GM10248 (cell line): ENCODE results near the gene FNDC3B.
A peak's percentile ranks its signal among the peaks of the same experiment; 100 is the strongest.
"Not testable (repeated sequence)": the region's sequence is repeated elsewhere in the genome, so short reads cannot be mapped to it uniquely, and the experiment has no call there.

Experiments
- CTCF ChIA-PET: fragments of 300-600 bp; sonication (Branson Sonifier 250); formaldehyde crosslinking; extraction: SDS; loops from one replicate; lab custom pipeline; 2021; ENCODE audit warnings: antibody characterized with exemption; lab: Yijun Ruan, JAX
- POLR2A ChIA-PET: fragments of 350-650 bp; sonication (Branson Sonifier 250); formaldehyde crosslinking; extraction: SDS; loops from one replicate; lab custom pipeline; 2020; ENCODE audit warnings: antibody characterized with exemption; lab: Yijun Ruan, JAX
- DNase-seq: peaks from one replicate; pipeline ENCODE4 v3.0.0; 2012; ENCODE audit errors: extremely low spot score
- TF ChIP-seq, protein P1 (sequence below): IDR thresholded peaks from 2 replicates; pipeline ENCODE4 v1.5.1; 2012; ENCODE audit warnings: mild to moderate bottlenecking, low read depth; ENCODE audit errors: extremely low read depth, missing control alignments, control extremely low read depth

FNDC3B gene

GRCh38 chr3:172039436-172040077 is at the start of gene FNDC3B:
TSS of gene FNDC3B (plus strand) at chr3:172039578. CDS start at chr3:172112480, 72,902 bp downstream.
- TF ChIP-seq, protein P1, sequence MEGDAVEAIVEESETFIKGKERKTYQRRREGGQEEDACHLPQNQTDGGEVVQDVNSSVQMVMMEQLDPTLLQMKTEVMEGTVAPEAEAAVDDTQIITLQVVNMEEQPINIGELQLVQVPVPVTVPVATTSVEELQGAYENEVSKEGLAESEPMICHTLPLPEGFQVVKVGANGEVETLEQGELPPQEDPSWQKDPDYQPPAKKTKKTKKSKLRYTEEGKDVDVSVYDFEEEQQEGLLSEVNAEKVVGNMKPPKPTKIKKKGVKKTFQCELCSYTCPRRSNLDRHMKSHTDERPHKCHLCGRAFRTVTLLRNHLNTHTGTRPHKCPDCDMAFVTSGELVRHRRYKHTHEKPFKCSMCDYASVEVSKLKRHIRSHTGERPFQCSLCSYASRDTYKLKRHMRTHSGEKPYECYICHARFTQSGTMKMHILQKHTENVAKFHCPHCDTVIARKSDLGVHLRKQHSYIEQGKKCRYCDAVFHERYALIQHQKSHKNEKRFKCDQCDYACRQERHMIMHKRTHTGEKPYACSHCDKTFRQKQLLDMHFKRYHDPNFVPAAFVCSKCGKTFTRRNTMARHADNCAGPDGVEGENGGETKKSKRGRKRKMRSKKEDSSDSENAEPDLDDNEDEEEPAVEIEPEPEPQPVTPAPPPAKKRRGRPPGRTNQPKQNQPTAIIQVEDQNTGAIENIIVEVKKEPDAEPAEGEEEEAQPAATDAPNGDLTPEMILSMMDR = no peak
- peak; percentile 88 for DNase-seq
- POLR2A ChIA-PET = interaction anchor here (0.6 to 1.1 kb wide), 4 partner anchors 14 to 68 kb away, joined by 3 to 11 read pairs (median 5); no protein-coding TSS in a partner anchor
- CTCF ChIA-PET = interaction anchor here (1.1 to 2.1 kb wide), 3 partner anchors 11 to 293 kb away, joined by 3 to 10 read pairs (median 5); no protein-coding TSS in a partner anchor

DNA sequence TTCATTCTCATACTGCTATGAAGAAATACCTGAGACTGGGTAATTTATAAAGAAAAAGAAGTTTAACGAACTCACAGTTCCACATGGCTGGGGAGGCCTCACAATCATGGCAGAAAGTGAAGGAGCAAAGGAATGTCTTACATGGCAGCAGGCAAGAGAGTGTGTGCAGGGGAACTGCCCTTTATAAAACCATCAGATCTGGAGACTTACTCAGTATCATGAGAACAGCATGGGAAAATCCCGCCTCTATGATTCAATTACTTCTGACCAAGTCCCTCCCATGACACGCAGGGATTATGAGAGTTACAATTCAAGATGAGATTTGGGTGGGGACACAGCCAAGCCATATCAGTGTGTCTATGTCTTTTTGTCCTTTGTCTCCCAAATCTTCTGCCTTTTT is 49.1 kb upstream of the FNDC3B start:
- CTCF ChIA-PET = interaction anchor here (1.6 kb wide), 1 partner anchor 17 kb away, joined by 5 read pairs; no protein-coding TSS in a partner anchor
- POLR2A ChIA-PET, DNase-seq: not testable (repeated sequence)

DNA sequence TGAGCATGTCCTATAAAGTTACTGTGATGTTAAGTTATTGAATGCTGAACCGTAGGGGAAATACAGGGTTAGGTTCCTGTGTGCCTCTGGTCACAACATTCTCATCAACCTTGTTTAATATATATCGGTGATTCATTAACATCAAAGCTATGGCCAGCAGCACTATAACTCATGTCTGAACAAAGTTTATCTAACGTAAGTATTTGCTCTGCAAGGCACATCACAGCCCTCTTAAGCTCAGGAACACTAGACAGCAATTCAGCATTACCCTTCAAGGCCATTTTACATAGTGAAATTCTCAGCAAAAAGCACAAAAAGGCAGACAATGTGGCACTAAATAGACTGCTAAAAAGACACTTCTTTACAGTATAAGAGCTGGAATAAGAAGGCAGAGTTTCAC is 48.2 kb upstream of the FNDC3B start:
- CTCF ChIA-PET = interaction anchor here (1.0 to 1.6 kb wide), 3 partner anchors 10 to 341 kb away, joined by 3 to 5 read pairs (median 4); no protein-coding TSS in a partner anchor
- no peak for DNase-seq
- POLR2A ChIA-PET = no interaction called here
- TF ChIP-seq, protein P1 = no peak

- ChIA-PET POLR2A (no interaction called here), CTCF (interaction anchor here (1.2 to 1.5 kb wide), 2 partner anchors 9 to 19 kb away, joined by 3 to 4 read pairs; no protein-coding TSS in a partner anchor)
- TF ChIP-seq, protein P1 = no peak
- no peak for DNase-seq
Observed at GRCh38 chr3:171994646-171995428, 44.5 kb upstream of the FNDC3B start.

- CTCF ChIA-PET = interaction anchor here (1.2 to 1.5 kb wide), 3 partner anchors 9 to 18 kb away, joined by 3 to 4 read pairs (median 3); no protein-coding TSS in a partner anchor
- TF ChIP-seq, protein P1 = no peak
Observed at GRCh38 chr3:171995486-171995885, 43.9 kb upstream of the FNDC3B start.

DNA sequence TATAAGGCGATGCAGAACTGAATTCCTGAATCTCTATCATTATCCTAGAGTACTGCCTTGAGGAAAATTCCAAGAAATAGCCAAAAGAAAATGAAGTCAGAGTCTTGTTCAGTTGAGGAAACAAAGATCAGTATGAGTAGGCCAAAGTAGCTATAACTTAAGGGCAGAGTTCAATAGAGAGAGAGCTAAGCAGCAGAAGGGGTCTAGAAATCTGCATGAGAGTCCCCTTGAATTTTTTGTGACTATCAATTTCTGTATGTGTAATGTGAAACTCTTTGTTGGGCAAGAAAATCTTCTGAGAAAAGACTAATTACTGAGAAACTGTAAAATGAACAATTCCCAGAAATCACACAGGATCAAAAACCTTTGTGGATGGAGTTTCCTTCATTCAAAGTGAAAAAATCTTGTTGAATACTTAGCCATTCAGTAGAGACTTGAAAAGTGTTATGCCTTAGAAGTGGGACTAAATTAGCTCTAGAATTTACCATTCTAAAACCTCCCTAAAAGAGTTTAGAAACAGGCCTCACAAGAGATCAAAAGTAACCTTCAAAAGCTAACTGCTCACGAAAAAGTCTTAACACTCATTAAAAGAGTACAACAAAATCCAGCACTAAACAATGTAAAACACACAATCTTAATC is 43.1 kb upstream of the FNDC3B start:
- POLR2A ChIA-PET = no interaction called here
- TF ChIP-seq, protein P1 = no peak
- CTCF ChIA-PET = interaction anchor here (0.9 to 1.5 kb wide), 3 partner anchors 12 to 19 kb away, joined by 3 read pairs; no protein-coding TSS in a partner anchor
- no peak for DNase-seq

More at GRCh38 chr3:171995486-171995885, 43.9 kb upstream of the FNDC3B start:
- POLR2A ChIA-PET = no interaction called here
- DNase-seq = no peak

GRCh38 chr3:171998731-171999130 is 40.6 kb upstream of the FNDC3B start:
- CTCF ChIA-PET = interaction anchor here (1.1 kb wide), 1 partner anchor 14 kb away, joined by 3 read pairs; no protein-coding TSS in a partner anchor
- DNase-seq, POLR2A ChIA-PET: not testable (repeated sequence)

- CTCF ChIA-PET, POLR2A ChIA-PET, DNase-seq: not testable (repeated sequence)
Observed at GRCh38 chr3:172001616-172002015, 37.8 kb upstream of the FNDC3B start.
